ENCODE measurements around the gene CXCL11. TPM values are rescaled to one million over a fixed set of nuclear protein-coding genes. Genes with fewer than 3 reads are reported as not detected.

The CXCL11 gene
- not detected in 2 replicates for total RNA-seq

DNA sequence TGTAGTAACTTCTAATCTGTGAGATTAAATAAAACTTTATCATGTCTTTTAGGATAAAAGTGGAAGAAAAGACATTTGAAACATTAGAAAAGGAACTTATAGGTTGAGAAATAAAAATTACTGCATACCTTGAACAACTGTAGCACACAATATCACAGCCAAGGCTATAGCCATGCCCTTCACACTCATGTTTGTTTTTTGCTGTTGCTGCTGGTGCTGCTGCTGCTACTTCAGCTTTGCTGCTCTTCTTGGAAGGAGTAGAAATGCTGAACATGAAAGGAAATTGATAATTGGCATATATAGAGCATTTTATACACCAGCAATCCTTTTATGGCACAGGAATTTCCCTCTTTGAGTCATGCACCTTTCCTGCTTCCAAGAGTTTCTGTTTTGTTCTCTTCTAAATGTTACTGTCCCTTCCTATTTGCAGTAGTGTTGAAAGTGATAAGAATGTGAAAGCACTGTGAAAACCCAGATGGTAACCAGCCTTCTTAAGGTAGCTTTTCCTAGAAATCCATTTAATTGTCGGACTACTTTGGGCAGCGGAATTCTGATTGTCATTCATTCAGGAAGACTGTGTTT, at the start of gene CXCL11:
Gene CXCL11 (minus strand): TSS at position 272 of the 582 bp plus-strand sequence. CDS start 83 bp downstream, at position 189.

DNA sequence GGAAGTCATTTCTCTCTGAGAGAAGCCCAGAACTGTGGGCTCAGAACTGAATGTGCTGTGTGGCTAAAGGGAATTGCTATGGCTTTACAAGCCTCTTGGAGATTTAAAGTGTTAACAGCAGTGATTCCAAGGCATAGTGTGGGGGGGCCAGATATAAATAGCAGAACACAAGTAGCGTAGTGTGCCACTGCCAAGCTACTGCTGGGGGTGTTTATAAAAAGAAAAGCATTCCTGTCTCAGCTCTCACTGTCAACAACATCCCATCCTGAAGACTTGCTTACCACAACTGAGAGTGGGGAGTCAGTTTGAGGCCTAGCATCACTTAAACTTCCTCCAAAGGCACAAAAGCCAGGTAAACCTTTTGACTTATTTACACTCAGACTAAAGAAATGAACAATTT, 38.6 kb upstream of the CXCL11 start, which contains the start of gene ART3:
Gene ART3 (plus strand): TSS at position 242 of the 400 bp plus-strand sequence. CDS start 1,181 bp downstream, outside the sequence.

DNA sequence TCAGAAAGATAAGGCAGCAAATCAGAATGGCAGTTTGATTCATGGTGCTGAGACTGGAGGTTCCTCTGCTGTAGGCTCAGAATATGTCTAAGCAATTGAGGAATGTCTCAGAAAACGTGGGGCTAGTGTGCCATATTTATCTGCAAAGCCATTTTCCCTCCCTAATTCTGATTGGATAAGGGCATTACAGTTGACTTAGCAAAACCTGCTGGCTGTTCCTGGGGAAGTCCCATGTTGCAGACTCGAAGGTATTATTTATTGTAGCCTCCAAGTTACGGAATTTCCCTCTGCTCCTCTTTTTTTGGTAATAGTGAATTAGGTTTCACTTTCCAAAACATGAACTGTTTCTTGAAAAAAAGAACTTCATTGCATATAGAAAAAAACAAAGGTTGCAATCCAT, 12.5 kb downstream of the CXCL11 start, which contains the start of gene CXCL10:
Gene CXCL10 (minus strand): TSS at position 109 of the 400 bp plus-strand sequence. CDS start 66 bp downstream, at position 43.

GRCh38 chr4:76007089-76007862, 28.6 kb downstream of the CXCL11 start, which contains the start of gene CXCL9:
Gene CXCL9 (minus strand): TSS chr4:76007509. CDS start chr4:76007449, 60 bp downstream.

Other genes starting within 250 kb of the CXCL11 start
- not detected in 2 replicates for gene PPEF2, start 133.6 kb downstream of the CXCL11 start, total RNA-seq
- gene NAAA, start 95.1 kb downstream of the CXCL11 start, total RNA-seq, result 22.1 and 22.9 TPM in 2 replicates
- 41.9 and 43.0 TPM in 2 replicates for gene SDAD1, start 45.1 kb downstream of the CXCL11 start, total RNA-seq
- not detected in 2 replicates for gene CXCL9, start 28.6 kb downstream of the CXCL11 start, total RNA-seq
- gene CXCL10, start 12.6 kb downstream of the CXCL11 start, total RNA-seq, result not detected in 2 replicates
- gene ART3, start 38.6 kb upstream of the CXCL11 start, total RNA-seq, result not detected in 2 replicates
- 58.3 and 59.0 TPM in 2 replicates for gene NUP54, start 112.3 kb upstream of the CXCL11 start, total RNA-seq
- gene SCARB2, start 177.8 kb upstream of the CXCL11 start, total RNA-seq, result 299 and 305 TPM in 2 replicates
- gene FAM47E, start 215.7 kb upstream of the CXCL11 start, total RNA-seq, result 5.1 and 6.1 TPM in 2 replicates

Measured in articular chondrocyte of knee joint (primary cell).